ENCODE data around the gene TENT5A. TPM values are rescaled to one million over a fixed set of nuclear protein-coding genes. Genes with fewer than 3 reads are reported as not detected.

The TENT5A gene
- total and polyA plus RNA-seq, 2 donors (not counting 3 experiments of a cell fraction or from before 2014, with no cell fraction given): 0.26 to 1.2 TPM

DNA sequence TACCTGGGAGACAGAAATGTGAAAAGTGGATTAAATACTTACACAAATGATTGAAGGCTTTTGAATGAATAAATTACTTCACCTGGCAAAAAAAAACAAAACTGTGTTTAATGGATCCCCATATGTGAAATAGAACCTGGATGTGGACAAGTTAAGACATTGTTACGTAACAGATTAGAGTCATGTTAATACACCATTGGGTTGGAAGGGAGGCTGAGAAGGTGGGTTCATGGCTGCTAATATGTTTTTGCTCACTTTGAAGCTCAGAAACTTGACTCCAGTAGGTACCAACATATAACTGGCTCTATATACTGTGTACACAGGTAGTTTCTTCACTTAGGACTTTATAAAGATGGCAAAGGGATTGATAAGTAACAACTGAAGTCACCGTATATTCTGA, 21.4 kb upstream of the TENT5A start:
- dilution Hi-C loops (cut with MboI; ENCODE audit: extremely low pct_ligation_motif_present, low sequenced_read_pairs): no loop called here
- DNase-seq (ENCODE audit: low read depth, low spot score) (no peak), FAIRE-seq (no peak)
- Histone ChIP-seq H3K4me3 (replicated peaks in 1 of 3; ENCODE audit: insufficient read depth in 1 of 3, low read depth in 1 of 3, low read length in 3 of 3) (no peak overlapping the region), H4K20me1 (replicated peaks; ENCODE audit: control insufficient read depth, extremely low read depth, insufficient read depth, low read length) (no peaks in the 10 kb centered on the region), H3K79me2 (ENCODE audit: control insufficient read depth, insufficient read depth, low read length) (no peaks in the 10 kb centered on the region), H3K4me2 (ENCODE audit: insufficient read depth, low read length) (no peak overlapping the region), H3K9me1 (replicated peaks; ENCODE audit: control insufficient read depth, extremely low read depth, insufficient read depth, low read length) (no peaks in the 10 kb centered on the region), H3K27ac (ENCODE audit: insufficient read depth, low read depth, low read length) (no peak overlapping the region), H3K27me3 (ENCODE audit: control insufficient read depth in 2 of 2, insufficient read depth in 2 of 2, low read length in 2 of 2) (peaks cover 5 to 28% of the 10 kb centered on the region in 2 experiments), H2AFZ (ENCODE audit: low read depth, low read length) (no peak overlapping the region), H3K36me3 (ENCODE audit: control insufficient read depth in 2 of 2, extremely low read depth in 1 of 2, insufficient read depth in 2 of 2, low read length in 2 of 2) (no peaks in the 10 kb centered on the region), H3K9ac (replicated peaks; ENCODE audit: extremely low read depth, insufficient read depth, low read length) (no peak overlapping the region), H3K4me1 (ENCODE audit: control insufficient read depth, extremely low read depth, insufficient read depth, low read length) (no peaks in the 10 kb centered on the region), H3K9me3 (replicated peaks; ENCODE audit: control insufficient read depth, insufficient read depth, low read length) (no peaks in the 10 kb centered on the region)
- ChIA-PET POLR2A (no interaction called here), CTCF (interaction anchor here (0.9 to 1.0 kb wide), 2 partner anchors 9 to 73 kb away, joined by 3 read pairs; no protein-coding TSS in a partner anchor)
- intact Hi-C loops (cut with micrococcal nuclease): no loop called here
- no TSS peak for BruUV-seq (replicated peaks)
- TF ChIP-seq JUN (IDR thresholded peaks at IDR 0.05; ENCODE audit: borderline replicate concordance, insufficient read depth, insufficient read length, low read depth) (no peak), POLR2AphosphoS5 (IDR thresholded peaks at IDR 0.05; ENCODE audit: insufficient read depth, low read depth, low read length) (no peak), EZH2 (IDR thresholded peaks at IDR 0.05; ENCODE audit: borderline replicate concordance, low read depth, low read length, severe bottlenecking) (no peak), POLR2A (IDR thresholded peaks at IDR 0.05; ENCODE audit: low read depth, low read length) (no peak)

DNA sequence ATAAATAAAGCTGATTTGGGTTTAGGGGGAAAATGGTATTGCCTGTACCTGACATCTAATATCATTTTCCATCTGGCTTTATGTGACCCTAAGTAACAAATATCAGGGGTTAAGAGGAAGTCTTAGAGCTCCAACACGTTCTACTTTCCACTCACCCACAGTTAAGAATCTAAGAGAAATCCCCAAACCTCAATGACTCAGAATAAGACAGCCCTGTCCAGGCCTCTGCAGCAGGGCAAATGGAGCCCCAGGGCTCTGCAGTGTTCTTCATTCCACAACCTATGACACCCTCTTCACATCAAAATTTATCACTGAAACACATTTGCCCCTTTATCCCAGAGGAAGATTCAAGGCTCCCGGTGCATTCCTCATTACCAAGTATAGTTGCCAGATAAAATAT, 20.3 kb upstream of the TENT5A start:
- no peak overlapping the region for H3K9ac ChIP-seq (replicated peaks; ENCODE audit: extremely low read depth, insufficient read depth, low read length)
- H3K79me2 ChIP-seq (ENCODE audit: control insufficient read depth, insufficient read depth, low read length): no peaks in the 10 kb centered on the region
- no peak overlapping the region for H3K27ac ChIP-seq (ENCODE audit: insufficient read depth, low read depth, low read length)
- no peak for DNase-seq (ENCODE audit: low read depth, low spot score)
- peaks cover 11 to 33% of the 10 kb centered on the region in 2 experiments for H3K27me3 ChIP-seq (ENCODE audit: control insufficient read depth in 2 of 2, insufficient read depth in 2 of 2, low read length in 2 of 2)
- H3K9me1 ChIP-seq (replicated peaks; ENCODE audit: control insufficient read depth, extremely low read depth, insufficient read depth, low read length): no peaks in the 10 kb centered on the region
- ChIA-PET POLR2A (no interaction called here), CTCF (interaction anchor here (0.8 kb wide), 1 partner anchor 123 kb away, joined by 4 read pairs; no protein-coding TSS in a partner anchor)
- no peak overlapping the region for H3K4me3 ChIP-seq (replicated peaks in 1 of 3; ENCODE audit: insufficient read depth in 1 of 3, low read depth in 1 of 3, low read length in 3 of 3)
- no peak for TF ChIP-seq GATA2 (IDR thresholded peaks at IDR 0.05; ENCODE audit: insufficient read depth, insufficient read length, low read depth, low read length)
- no peak for TF ChIP-seq EZH2 (IDR thresholded peaks at IDR 0.05; ENCODE audit: borderline replicate concordance, low read depth, low read length, severe bottlenecking)
- TF ChIP-seq, protein P1, sequence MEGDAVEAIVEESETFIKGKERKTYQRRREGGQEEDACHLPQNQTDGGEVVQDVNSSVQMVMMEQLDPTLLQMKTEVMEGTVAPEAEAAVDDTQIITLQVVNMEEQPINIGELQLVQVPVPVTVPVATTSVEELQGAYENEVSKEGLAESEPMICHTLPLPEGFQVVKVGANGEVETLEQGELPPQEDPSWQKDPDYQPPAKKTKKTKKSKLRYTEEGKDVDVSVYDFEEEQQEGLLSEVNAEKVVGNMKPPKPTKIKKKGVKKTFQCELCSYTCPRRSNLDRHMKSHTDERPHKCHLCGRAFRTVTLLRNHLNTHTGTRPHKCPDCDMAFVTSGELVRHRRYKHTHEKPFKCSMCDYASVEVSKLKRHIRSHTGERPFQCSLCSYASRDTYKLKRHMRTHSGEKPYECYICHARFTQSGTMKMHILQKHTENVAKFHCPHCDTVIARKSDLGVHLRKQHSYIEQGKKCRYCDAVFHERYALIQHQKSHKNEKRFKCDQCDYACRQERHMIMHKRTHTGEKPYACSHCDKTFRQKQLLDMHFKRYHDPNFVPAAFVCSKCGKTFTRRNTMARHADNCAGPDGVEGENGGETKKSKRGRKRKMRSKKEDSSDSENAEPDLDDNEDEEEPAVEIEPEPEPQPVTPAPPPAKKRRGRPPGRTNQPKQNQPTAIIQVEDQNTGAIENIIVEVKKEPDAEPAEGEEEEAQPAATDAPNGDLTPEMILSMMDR (IDR thresholded peaks at IDR 0.05; ENCODE audit: extremely low read depth in 1 of 2, insufficient read depth in 1 of 2, low read depth in 1 of 2, low read length in 2 of 2): no peak
- no peak for TF ChIP-seq MYC (IDR thresholded peaks at IDR 0.05; ENCODE audit: low read depth, low read length)
- no peak for TF ChIP-seq FOS (IDR thresholded peaks at IDR 0.05; ENCODE audit: borderline replicate concordance, insufficient read depth, low read length)
- H3K36me3 ChIP-seq (ENCODE audit: control insufficient read depth in 2 of 2, extremely low read depth in 1 of 2, insufficient read depth in 2 of 2, low read length in 2 of 2): no peaks in the 10 kb centered on the region
- H3K4me1 ChIP-seq (ENCODE audit: control insufficient read depth, extremely low read depth, insufficient read depth, low read length): no peaks in the 10 kb centered on the region
- dilution Hi-C loops (cut with MboI; ENCODE audit: extremely low pct_ligation_motif_present, low sequenced_read_pairs) (no loop called here), intact Hi-C loops (cut with micrococcal nuclease) (no loop called here)
- H2AFZ ChIP-seq (ENCODE audit: low read depth, low read length): no peak overlapping the region
- no peak overlapping the region for H3K4me2 ChIP-seq (ENCODE audit: insufficient read depth, low read length)
- H3K9me3 ChIP-seq (replicated peaks; ENCODE audit: control insufficient read depth, insufficient read depth, low read length): no peaks in the 10 kb centered on the region
- FAIRE-seq: no peak
- BruUV-seq (replicated peaks): no TSS peak
- H4K20me1 ChIP-seq (replicated peaks; ENCODE audit: control insufficient read depth, extremely low read depth, insufficient read depth, low read length): no peaks in the 10 kb centered on the region
